ENCODE results near the gene CNOT10.
"Not testable (repeated sequence)": the region's sequence is repeated elsewhere in the genome, so short reads cannot be mapped to it uniquely, and the experiment has no call there.

CNOT10 gene

DNA sequence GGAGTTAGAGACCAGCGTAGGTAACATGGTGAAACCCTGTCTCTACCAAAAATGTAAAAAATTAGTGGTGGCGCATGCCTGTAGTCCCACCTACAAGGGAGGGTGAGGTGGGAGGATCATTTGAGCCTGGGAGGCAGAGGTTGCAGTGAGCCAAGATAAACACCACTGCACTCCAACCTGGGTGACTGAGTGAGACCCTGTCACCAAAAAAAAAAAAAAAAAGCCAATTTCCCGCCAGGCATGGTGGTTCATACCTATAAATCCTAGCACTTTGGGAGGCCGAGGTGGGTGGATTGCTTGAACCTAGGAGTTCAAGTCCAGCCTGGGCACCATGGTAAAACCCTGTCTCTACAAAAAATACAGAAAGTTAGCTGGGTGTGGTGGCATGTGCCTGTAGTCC lies 6.9 kb downstream of the CNOT10 start:
- no peak for DNase-seq

DNA sequence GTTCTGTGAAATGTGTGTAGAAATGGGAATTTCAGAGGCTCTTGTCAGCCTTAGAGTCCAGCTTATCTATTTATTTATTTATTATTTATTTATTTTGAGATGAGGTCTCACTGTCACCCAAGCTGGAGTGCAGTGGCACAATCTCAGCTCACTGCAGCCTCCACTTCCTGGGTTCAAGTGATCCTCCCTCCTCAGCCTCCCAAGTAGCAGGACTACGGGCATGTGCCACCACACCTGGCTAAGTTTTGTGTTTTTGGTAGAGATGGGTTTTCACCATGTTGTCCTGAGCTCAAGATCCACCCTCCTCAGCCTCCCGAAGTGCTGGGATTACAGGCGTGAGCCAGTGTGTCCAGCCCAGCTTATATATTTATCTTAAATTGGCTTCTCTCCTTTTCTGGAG lies 11.5 kb downstream of the CNOT10 start:
- DNase-seq: no peak

DNA sequence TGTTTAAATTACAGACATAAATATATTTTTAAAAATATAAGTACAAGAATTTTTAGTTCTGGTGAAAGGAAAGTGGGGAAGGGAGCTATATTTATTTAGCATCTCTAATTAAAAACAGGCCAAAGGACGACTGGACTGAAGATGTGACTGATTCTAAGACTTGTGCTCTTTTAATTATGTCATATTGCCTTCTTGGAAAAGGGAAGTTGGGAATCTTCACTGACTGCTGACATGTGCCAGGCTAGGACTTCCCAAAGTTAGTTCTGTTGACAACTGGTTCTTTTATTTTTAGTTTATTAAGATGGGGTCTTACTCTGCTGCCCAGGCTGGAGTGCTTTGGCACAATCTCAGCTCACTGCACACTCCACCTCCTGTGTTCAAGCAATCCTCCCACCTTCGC lies 13.5 kb downstream of the CNOT10 start:
- DNase-seq: no peak

DNA sequence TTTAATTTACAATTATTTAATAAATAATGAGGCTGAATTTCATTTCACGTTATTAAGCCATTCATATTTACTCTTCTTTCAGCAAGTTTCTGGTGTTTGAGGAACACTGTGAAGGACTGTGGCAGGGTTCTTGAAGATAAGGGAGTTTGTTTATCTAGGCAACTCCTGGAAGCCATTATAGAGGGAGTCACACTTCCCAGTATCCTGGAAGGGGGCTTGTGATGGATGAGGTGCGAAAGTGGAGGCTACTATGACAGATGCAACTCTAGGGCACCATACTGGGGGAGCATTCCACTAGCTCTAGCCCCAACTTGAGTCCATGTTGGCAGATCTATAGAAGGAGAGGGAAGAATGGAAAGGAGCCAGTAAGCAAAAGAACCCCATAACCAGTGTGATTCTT lies 14.4 kb downstream of the CNOT10 start:
- DNase-seq: no peak

DNA sequence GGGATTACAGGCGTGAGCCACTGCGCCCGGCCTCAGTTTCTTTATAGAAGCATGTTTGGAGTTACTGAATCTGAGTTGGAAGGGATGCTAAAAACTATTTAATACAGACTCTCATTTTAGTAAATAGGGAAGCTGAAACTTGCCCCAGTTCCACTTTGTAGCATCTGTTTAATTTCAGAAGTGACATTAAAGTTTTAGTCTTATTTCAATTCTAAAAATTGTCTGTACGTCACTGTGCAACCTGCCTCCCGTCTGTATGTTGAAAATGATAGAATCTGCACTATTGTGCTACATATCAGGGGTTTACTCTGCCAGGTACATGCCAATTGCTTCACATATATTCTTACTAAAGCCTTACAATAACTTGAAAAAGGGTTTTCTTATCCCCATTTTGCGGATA lies 15.3 kb downstream of the CNOT10 start:
- DNase-seq: no peak

DNA sequence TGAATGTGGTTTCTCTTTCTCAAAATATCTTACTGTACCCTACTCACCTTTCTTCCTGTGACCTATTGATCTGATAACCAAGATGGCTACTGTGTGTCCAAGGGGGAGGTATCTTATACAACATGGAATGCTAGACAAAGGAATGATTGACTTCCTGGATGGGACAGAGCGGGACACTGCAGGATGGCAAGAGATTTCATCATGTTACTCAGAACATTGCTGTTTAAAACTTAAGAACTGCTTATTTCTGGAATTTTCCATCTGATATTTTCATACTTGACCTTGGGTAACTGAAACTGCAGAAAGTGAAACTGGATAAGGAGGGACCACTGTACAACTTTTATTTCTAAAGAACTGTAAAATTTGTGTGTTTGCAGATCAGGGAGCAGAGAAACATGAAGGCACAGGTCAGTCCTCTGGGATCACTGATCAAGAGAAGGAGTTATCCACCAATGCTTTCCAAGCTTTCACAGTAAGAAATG lies 18.5 kb downstream of the CNOT10 start:
- DNase-seq: no peak

DNA sequence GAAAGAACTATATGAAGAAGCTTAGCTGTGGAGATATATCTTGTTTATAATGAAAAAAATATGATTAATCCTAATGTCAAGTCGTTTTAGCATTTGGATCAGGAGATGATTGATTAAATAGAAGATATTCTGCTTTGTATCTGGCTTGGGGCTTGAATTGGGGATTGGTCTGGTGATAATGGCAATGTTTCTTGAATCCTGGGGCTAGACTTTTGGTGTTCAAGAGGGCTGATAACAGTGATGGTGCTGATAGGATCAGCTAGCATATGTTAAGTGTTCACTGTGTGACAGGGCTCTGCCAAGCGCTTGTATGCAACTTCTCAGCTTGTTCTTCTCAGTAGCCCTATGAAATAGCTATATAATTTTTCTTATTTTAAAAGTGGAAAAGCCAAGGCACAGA lies 20.2 kb downstream of the CNOT10 start:
- no peak for DNase-seq

DNA sequence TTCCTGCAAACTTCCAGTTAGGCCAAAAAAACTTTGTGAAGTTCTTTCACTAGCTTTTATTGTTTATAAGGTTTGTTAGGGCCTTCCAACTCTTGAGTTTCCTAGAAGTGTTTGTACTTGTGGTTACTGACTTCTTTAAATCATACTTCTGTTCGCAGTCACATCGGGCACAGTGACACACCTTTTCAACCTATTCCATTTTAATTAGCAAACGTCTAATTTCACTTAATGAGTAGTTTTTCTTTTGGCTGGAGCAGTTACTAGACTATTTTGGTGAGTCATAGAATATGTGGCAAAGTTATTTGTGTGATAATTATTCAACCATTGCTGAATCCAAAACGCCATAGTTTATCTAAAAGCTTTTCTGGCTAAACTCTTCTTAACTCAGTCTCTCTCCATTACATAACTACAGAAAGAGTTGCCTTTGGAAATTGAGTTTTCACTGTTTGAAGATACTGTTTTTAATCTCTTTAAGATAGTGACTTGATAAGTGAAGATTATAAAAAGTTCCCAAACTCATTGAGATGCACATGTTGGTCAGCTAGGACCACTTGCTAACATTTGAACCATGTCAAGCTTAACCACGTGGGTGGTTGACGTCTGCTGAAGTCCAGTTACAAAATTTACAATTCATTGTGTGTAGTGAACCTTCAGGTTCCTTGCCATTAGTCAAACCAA lies 21.5 kb downstream of the CNOT10 start:
- DNase-seq: no peak

DNA sequence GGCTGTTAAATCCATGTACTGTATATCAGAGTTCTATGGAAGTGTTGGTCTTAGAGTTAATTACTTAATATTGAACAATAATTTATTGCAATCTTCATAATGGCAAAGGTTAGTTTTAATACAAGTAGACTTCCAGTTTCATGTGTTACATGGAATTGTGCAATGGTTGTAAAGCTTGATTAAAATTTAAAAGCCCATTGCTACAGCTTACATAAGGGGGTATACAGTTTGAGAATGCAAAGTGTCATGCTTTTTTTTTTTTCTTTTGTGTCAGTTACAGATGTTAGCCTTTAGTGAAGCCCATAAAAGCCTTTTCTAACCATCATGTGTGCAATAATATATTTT lies 22.0 kb downstream of the CNOT10 start:
- no peak for DNase-seq

DNA sequence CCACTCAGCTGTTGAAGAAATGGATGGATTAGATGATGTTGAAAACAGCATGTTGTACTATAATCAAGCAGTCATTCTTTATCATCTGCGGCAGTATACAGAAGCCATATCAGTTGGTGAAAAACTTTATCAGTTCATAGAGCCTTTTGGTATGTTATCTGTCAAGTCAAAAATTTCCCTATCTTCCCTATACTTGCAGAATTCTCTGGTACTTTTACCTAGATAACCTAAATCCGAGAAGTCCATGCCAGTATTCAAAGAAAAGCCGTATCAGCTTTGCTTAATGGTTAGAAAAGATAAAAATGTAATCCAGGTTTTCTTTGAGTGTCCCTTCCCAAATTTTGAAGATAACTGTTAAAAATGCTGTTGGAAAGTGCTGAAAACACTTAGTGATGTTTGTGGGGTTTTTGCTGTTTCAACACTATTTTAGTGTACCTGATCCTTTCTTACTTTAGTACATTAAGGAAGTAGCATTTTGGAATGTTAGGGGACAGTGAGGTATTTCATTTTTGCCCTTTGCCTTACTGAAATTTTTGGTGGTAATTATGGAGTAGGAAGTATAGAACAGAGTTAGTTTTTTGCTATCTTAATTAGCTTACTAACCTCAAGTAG lies 23.8 kb downstream of the CNOT10 start:
- no peak for DNase-seq

DNA sequence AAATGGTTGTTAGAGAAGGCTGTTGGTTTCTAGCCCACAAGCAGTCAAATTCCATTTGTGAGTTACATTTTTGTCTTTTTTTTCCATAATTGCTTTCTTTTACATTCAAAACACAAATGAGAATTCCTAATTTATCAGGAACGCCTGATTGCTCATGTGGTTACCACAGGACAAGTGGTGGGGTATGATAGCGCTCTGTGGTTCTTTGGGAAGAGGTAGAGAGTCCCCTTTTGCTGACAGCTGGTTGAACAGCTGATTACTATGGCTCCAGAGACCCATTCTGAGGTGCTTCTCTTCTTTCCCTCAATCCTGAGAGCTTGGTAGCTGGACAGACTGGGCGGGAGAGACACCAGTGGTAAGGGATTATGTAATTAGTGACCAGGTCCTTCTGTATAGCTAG lies 24.4 kb downstream of the CNOT10 start:
- DNase-seq: no peak

DNA sequence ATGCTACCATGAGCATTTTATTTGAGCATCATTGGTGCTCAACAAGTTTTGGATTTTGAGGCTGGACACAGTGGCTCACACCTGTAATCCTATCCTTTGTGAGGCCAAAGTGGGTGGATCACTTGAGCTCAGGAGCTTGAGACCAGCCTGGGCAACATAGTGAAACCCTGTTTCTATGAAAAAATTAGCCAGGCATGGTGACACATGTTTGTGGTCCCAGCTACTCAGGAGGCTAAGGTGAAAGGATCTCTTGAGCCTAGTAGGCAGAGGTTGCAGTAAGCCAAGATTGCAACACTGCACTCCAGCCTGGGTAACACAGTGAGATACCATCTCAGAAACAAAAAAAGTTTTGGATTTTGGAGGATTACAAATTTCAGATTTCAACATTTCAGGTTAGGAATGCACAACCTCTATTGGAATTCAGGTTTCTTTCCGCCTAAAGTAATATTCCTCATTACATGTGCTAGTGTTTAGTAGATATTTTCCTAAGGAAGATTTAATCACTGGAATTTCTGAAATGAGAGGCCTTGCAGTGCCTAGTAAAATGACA lies 27.6 kb downstream of the CNOT10 start:
- DNase-seq: no peak

DNA sequence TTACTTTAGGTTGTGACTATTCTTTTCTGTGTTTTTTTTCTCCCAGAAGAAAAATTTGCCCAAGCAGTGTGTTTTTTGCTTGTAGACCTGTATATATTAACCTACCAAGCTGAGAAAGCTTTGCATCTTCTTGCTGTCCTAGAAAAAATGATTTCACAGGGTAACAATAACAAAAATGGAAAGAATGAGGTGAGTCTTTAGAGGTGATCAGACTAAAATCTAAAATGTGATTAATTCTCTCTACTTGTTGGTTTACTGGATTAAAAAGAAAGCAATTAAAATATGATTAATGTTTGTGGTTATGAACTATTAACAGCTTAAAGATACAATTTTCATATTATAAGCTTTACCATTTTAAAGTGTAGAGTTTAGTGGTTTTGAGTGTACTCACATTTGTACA lies 28.2 kb downstream of the CNOT10 start:
- no peak for DNase-seq

DNA sequence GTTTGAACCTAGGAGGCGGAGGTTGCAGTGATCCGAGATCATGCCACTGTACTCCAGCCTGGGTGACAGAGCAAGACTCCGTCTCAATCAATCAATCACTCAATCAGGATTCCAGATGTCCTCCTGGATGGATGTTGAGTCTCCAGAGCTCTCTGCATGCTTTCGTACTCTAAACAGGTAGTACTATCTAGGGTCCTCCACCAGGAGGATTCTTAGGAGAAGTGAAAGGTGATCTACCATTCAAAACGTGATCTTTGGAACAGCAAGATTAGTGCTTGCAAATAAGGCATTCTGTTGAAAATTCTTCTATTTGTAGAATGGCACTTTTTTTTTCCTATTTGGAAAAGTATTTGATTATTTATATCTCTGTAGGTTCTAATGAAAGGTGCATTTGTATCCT lies 34.3 kb downstream of the CNOT10 start:
- DNase-seq: no peak

DNA sequence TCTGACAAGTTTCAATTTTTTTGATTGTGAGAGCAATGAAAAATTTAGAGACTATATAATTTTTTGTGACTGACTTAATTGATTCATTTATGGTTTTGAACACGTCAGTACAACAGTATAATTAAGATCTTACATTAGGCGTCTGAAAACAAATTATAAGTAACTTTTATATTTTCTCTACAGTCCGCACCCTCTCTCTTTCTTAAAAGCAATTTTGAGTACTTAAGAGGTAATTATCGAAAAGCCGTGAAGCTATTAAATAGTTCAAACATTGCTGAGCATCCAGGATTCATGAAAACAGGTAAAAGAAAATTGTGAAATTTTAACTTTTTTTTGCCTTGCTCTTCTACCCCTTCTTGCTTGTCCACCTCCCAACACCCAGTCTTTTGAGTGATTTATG lies 34.9 kb downstream of the CNOT10 start:
- no peak for DNase-seq

DNA sequence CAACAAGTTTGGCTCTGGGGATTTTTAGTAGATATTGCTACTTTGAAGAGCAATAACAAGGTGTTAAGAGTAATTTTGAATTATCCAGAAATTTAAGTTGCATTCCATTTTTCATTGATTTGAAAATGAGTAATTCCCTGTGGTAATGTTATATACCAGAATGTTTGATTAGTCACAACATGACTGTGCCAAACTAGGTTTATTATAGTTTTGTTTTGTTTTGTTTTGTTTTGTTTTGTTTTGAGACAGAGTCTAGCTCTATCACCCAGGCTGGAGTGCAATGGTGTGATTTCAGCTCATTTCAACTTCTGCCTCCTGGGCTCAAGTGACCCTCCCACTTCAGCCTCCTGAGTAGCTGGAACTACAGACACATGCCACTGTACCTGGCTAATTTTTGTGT lies 40.7 kb downstream of the CNOT10 start:
- DNase-seq: no peak

DNA sequence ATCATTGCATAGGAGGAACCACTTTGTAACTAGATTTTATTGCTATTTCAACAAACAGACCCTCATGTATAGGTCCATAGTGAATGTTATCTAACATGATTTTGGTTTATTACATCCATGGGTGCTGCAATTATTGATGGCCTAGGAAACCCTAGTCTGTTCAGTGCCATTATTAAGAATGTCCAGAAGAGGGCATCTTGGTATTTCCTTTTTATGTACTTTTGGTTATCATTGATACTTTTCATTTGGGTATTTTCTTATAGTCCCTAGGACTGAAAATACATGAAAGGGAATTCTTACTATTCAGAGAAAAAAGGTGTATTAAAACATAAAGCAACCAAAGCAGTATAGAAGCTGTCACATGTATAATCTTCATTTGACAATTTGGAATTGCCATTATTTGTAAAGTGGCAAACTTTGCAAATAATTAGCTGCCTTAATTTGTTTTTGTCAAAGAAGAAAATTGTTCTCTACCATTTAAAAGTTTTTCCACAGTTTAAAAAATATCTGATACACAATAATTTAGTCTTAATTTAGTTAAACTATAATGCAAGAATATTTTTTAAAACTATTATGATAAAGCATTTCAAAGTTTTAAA lies 48.7 kb downstream of the CNOT10 start:
- DNase-seq: no peak

DNA sequence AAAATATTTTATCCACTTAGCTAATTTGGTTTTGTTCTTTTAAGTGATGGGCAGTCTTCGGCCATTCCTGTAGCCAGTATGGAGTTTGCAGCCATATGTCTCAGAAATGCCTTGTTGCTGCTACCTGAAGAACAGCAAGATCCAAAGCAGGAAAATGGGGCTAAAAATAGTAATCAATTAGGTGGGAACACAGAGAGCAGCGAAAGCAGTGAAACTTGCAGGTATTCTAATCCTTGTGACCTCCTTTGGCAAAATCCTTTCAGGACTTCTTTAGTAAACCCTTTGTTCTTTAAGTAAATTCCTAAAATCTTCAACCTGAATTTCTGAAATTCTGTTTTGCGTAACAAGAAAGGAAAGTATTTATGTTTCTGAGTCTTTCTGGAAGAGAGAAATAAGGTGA lies 49.8 kb downstream of the CNOT10 start:
- no peak for DNase-seq

DNA sequence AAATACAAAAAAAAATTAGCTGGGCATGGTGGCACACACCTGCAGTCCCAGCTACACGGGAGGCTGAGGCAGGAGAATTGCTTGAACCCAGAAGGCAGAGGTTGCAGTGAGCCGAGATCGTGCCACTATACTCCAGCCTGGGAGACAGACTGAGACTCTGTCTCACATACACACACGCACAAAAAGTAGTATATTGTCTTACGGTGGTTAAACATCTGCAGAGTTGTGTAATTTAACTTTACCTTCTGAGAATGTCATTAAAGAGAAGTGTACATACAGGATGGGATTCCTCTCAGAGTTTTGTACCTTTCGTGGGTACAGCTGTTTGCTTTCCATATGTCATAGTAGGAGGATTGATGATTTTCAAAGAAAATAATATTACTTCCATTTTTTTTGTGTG lies 58.5 kb downstream of the CNOT10 start:
- not testable (repeated sequence) for DNase-seq

DNA sequence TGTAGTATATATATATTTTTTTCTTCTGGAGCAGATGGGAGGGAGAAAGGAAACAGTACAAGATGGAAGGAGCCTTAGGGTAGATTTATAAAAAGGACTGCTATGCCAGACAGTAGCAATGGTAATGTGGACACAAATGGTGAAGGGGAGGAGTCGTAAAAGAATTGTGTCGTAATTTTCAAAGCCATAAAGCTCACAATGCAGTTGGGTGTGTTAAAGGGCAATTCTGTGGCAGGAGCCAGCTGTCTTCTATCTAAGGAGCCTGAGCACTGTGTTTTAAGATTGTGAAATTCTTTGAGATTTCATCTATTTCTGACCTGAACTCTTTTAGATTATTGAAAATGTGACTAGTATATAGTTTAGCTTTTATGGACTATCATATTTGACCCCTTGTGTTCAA lies 58.9 kb downstream of the CNOT10 start:
- DNase-seq: no peak

DNA sequence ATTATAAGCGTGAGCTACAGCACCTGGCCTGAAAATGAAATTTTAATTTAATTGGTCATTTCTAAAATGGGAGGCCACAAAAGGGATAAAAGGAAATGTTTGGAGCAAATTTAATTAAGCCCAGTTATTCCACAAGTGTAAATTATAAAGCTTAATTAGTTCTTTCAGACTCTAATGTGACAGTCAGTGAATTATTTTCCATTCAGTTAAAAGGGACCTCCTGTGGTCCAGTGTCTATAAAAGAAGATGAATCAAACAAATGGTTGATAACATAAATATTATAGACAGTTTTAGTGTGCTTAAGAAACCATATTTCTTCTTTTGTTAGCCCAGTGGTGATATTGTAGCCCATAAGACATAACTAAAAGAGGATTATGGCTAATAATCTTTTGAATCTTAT lies 66.4 kb downstream of the CNOT10 start:
- no peak for DNase-seq

DNA sequence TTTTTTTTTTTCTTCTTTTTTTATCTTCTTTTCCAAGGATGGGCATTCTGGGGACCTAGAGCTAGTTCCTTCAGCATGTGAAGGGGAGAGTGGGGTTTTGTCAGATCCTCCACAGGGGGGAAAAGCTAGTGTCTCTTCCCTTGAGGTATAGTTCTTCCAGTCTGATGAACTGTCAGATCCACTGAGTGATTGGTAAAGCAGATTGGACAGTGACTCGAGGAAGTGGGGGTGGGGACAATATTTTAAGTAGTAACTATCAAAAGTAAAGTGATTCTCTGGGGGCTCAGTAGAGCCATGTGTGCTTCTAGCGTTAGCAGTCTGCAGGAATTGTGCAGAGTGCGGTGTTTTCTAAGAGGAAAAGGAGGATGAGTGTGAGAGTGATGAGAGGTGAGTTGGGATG lies 70.8 kb downstream of the CNOT10 start:
- DNase-seq: no peak

DNA sequence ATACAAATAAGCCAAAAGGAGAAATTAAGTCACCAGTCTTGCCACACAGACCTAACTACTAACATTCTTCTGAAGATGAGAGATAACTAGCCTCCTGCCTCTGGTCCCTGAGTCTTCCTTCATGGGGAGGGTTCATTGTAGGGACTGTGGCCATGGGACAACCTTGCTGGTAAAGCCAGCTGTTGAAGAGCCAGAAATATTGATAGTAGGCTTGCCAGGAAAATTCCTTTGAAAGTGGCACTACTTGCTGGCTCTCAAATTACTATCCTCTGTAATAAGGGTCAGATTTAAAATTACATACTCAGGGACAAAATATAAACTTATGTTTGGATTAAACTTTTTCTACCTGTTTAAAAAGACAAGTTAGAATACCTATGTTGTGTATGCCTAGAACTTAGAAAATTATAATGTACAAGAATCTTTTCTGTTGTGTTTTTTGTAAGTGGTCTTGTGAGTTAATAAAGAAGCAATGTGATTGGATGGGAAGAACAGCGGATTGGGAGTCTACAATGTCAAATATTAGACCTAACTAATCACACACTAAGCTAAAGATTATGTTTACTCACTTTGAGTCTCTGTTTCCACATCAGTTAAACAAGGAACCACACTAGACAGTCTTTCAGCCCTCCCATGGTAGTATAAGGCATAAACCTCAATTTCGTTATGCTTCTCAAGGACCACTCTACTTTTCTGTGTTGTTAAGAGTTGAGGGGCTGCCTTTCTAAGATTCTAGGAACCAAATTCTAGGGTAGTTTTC lies 72.8 kb downstream of the CNOT10 start:
- DNase-seq: no peak

DNA sequence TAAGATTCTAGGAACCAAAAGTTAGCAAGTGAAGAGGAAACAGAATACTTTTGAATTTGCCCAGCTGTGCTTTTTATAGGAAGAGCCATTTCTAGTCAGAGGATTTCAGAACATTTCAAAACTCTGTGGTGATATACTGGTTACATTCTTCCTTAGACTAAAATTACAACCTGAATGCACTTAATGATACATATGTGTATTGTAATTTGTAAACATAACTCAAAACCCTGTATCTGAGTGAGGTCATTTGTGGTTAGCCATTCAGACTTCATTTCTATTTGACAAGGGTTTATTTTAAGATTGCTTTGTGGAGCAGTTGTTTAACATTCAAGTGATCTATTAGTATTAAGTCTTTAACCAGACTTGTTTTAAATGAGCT lies 73.4 kb downstream of the CNOT10 start:
- no peak for DNase-seq

Measured in activated CD4-positive, CD25-positive, alpha-beta regulatory T cell (primary cell).